ENCODE measurements around the gene LSM7.

DNA sequence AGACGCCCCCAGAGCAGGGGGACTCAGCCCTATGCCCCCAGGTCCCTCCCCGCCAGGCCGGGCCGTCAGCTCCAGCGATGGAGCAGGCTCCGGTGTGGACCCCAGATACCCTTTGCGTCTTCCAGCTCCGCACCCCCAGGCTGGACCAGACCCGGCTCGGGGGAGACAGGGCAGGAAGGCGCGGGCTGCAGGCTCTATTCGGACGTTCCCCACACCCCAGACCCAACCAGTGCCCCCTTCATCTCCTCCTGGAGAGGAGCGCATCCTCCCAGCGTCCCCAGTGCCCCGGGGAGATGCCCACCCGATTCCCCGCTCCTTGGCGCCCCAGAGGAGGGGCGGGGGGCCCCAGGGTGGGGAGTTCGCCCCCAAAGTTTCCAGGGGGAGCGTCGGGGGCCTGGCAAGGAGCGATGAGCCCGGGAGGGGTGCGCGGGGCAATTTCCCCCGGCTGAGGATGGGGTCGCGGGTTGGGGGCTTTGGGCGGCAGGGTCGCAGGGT, 20.8 kb downstream of the LSM7 start:
- no peak for TF ChIP-seq CTCF (IDR thresholded peaks at IDR 0.05; ENCODE audit: insufficient read depth, low read length)
- TF ChIP-seq POLR2AphosphoS5 (IDR thresholded peaks at IDR 0.05; ENCODE audit: low read depth): no peak
- TF ChIP-seq, protein P1, sequence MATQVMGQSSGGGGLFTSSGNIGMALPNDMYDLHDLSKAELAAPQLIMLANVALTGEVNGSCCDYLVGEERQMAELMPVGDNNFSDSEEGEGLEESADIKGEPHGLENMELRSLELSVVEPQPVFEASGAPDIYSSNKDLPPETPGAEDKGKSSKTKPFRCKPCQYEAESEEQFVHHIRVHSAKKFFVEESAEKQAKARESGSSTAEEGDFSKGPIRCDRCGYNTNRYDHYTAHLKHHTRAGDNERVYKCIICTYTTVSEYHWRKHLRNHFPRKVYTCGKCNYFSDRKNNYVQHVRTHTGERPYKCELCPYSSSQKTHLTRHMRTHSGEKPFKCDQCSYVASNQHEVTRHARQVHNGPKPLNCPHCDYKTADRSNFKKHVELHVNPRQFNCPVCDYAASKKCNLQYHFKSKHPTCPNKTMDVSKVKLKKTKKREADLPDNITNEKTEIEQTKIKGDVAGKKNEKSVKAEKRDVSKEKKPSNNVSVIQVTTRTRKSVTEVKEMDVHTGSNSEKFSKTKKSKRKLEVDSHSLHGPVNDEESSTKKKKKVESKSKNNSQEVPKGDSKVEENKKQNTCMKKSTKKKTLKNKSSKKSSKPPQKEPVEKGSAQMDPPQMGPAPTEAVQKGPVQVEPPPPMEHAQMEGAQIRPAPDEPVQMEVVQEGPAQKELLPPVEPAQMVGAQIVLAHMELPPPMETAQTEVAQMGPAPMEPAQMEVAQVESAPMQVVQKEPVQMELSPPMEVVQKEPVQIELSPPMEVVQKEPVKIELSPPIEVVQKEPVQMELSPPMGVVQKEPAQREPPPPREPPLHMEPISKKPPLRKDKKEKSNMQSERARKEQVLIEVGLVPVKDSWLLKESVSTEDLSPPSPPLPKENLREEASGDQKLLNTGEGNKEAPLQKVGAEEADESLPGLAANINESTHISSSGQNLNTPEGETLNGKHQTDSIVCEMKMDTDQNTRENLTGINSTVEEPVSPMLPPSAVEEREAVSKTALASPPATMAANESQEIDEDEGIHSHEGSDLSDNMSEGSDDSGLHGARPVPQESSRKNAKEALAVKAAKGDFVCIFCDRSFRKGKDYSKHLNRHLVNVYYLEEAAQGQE (IDR thresholded peaks at IDR 0.05; ENCODE audit: insufficient replicate concordance, low read depth): no peak
- TF ChIP-seq GABPA (IDR thresholded peaks at IDR 0.05; ENCODE audit: low read depth): no peak

All from HL-60 (cell line).